GM19238 (cell line): ENCODE measurements around the gene HOXD4.

Experiments
- DNase-seq: peaks from one replicate; pipeline ENCODE4 v3.0.0; 2011; ENCODE audit warnings: low spot score; ENCODE audit not compliant: insufficient read length

Gene HOXD4

DNA sequence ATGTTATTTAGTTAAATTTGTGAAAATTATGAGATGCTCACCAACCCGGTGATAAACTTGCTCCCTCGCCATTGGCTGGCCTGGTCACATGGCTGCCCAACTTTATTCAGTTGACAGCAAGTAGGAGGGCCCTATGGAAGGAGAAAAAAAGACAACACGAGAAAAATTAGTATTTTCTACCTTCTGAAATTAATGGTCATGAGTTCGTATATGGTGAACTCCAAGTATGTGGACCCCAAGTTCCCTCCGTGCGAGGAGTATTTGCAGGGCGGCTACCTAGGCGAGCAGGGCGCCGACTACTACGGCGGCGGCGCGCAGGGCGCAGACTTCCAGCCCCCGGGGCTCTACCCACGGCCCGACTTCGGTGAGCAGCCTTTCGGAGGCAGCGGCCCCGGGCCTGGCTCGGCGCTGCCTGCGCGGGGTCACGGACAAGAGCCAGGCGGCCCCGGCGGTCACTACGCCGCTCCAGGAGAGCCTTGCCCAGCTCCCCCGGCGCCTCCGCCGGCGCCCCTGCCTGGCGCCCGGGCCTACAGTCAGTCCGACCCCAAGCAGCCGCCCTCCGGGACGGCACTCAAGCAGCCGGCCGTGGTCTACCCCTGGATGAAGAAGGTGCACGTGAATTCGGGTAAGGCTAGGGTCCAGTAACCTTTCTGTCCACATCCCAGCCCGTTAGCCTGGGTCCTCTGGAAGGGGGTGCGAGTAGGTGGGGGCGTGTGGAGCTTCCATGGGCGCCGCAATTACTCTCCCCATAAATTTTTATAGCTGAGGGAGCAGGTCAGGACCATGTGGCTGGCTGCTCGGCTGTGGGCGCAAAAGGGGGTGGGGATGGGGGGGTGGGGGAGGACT lies at the start of gene HOXD4:
Gene HOXD4 (plus strand): TSS at position 109 of the 846 bp plus-strand sequence. CDS start 84 bp downstream, at position 193.
- no peak for DNase-seq

DNA sequence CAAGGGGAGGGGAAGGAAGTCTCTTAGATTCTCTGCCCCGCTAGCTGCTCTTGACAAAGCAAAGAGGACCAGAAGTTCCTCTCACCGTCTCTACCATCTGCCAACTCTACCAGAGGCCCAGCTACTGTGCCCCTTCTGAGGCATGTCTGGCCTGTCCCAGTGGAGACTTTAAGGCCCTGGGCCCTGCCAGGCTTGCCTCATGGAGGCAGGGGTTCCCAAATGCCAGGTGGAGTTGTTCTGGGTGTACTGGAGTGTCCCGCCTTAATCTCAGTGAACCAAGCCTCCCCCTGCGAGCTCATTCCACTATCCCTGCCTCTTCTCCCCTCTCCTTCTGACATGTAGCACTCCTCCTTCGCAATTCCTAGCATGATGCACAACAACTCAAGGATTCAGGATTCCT lies 49.5 kb upstream of the HOXD4 start:
- no peak for DNase-seq

DNA sequence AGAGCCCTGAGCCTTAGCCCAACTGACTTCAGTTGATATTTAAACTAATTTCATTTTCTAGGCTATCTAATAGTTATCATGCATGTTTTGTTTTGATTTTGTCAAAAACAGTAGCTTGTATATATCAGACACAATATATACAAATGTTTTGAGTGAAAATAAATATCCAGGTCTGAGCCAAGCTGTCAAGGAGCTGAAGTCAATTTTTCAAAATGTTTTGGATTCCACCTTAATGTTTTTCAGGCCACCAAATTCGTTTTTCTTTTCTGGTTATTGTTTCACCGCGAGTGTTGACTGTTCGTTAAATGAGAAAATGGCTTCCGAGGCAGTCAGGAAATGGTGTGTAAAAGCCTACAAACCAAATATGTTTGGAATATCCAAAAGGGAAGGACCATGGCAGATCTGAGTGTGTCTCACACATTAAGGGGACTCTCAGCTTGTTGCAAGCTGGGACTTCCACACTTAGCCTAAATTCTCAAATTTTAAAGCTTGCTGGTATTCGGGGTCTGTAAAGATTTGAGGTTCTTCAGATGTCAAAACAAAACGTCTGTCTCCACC lies 49.0 kb upstream of the HOXD4 start:
- no peak for DNase-seq

DNA sequence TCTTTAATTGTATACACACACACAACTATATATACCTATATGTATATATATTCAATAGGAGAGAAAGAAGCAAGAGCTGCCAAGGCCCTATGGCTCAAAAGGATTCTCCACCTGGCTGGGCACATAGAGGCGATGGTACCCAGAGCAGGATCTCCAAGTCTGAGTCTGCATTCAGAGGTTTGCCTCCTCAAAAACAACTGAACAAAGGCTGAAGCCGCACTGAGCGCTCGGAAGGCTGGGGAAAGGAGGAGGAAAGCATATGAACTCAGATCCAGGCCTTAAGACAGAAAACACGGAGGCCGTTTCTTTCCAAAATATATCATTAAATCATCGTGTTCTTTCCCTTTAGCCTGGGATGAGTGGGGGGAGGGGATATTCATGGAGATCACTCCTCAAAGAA lies 48.2 kb upstream of the HOXD4 start:
- no peak for DNase-seq

DNA sequence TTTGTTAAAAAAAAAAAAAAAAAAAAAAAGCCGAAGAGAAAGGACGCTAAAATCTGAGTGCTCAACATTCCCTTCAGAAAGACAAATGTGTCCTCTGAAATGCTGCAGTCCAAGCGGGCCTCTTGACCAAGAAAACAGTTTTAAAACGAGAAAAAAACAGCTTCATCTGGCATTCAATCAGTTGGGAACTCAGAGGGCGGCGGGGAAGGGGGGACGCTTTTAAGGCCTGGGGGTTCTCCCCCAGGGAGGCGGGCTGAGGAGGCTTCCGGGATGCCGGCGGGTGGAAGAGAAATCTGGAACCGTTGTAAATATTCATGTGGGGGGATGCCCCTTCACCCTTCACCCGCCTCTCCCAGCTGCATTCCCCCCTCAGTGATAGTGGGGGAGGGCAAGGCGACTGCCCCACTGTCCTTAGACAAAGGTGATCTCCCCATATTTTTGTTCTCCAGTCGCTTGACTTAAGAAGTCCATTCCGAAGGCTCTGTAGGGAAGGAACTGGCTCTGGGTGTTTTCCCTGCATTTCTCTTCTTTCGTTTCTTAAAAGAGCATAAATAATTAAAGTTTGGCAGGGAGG lies 47.5 kb upstream of the HOXD4 start:
- no peak for DNase-seq

DNA sequence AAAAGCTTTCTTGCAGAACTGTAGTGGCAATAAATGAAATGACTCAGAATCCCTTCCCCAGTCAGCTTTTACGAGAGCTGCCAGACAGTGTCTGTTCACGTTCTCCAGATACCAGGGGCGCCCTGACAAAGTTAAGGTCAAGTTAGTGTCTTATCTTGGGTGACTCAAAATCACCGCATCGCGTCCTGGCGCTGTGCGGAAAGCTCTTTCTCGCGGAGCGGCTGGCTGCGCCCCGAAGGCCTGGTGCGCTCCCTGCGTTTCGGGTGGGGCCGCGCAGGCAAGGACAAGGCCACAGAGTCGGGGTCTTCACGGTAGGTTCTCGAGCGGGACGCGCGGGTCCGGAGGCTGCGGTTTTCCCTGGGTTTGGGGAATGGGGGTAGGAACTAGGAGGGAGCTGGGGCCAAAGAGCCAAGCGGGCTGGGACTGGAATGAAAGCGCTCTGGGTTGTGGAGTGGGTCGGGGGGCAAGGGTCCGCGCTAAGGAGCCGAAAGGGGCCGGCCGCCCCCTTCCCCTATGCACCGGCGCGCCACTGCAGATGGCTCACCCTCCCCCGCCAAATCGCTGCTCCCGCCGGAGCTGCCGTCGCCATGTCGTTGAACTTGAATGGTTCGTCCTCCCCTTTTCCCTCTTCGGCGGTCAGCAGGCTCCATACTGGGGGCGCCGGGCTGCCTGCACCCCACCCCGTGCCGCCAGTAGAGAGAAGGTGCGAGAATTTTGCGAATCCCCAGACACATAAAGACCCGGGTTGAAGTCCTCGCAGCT lies 46.9 kb upstream of the HOXD4 start:
- DNase-seq: no peak

DNA sequence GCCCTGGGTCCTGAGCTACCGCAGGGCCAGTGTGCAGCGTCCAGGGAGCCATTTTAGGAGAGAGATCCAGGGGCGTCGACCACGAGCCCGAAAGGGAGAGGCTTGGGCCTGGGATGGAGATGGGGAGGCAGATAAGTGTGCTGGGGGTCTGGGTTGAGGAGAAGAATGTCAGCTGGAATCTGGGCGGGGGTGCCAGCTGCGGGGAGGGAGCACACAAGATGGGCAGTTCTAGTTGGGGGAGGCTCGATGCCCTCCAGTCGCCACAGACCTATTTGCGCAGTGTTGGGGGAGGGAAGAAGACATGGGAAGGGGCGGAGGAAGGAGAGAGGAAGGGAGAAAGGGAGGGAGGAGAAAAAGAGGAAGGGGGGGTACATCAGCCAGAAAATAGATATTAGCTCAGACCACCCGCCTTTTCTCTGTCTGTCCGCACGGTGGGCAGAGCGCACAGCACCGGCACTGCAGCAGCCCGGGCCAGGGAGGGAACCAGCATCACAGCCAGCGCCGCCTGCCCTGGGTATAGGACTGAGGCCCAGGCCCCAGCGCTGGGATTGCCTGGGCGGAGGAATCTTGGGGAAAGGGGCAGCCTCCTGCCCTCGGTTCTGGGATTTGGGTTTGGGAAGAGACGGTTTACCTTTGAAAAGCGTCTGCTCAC lies 46.1 kb upstream of the HOXD4 start:
- no peak for DNase-seq

DNA sequence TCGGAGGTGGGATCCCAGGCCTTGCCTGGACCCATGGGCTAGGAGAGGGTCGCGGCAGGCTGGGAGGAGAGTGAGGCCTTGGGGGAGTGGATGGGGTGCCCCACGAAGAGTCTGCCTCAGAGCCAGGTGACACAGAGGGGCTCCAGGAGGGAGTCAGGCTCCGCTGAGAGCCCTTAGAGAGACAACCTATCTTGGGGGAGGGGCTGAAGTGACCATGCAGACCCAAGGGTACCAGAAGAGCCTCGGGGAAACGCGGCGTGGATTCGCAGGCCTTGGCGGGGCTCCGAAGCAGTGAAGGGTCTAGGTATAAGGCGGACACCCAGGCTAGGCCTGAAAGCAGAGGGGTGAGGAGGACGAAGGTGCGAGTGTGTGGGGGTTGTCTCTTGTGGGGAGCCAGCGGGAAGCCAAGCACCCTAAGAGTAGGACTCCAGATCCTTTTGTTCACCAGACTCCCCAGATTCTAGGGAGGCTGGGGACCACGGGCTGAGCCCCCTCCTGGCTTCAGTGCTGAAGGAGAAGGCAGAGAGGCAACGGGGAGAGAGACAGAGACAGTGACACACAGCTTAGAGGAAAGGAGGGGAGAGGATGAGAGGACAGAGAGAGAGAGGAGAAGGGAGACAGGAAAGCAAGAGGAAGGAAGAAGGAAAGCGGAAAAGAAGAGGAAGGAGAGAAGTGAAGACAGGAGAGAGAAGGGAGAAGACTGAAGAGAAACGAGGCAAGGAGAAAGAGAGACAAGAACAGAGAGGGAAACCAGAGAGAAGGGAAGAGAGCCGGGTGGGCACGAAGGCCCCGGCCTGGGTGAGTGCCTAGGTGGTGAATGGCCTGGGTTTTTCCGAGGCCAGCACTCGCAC lies 45.4 kb upstream of the HOXD4 start:
- DNase-seq: no peak

DNA sequence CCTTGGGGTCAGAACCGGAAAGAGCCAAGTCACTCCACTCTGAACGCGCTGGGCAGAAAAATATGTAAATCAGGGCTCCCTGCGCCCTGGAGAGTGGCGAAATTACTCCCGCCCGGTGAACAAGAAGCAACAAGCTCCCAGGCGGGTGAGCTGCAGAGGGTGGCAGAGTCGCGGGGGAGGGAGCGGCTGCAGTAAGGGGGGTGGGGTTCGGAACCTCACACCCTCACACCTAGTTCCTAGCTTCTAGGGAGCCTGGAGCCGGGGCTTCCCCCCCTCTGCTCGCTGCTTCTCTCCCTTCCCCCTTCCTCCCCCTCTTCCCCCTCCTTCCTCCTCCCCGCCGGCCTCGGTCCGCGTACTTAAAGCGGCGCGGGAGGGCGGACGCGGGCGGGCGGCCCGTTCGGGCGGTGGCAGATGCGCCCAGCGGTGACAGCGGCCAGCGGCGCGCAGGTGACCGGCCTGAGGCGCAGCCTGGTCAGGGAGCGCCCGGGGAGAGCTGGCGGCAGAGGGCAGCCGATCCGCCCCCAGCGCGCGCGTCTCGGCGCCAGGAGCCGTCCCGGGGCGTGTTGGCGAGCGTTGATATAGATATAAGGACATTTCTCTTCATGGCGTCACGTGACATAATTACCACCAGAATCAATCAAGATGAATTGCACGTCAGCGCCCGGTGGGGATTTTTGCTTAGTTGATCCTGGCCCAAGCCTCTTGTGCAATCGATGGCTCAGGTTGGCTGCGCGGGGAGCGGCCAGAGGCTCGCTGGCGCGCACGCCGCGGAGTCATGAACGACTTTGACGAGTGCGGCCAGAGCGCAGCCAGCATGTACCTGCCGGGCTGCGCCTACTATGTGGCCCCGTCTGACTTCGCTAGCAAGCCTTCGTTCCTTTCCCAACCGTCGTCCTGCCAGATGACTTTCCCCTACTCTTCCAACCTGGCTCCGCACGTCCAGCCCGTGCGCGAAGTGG lies 44.5 kb upstream of the HOXD4 start, which contains the start of gene HOXD11:
Gene HOXD11 (plus strand): TSS at position 700 of the 959 bp plus-strand sequence. CDS start 76 bp downstream, at position 776.
- DNase-seq: no peak

DNA sequence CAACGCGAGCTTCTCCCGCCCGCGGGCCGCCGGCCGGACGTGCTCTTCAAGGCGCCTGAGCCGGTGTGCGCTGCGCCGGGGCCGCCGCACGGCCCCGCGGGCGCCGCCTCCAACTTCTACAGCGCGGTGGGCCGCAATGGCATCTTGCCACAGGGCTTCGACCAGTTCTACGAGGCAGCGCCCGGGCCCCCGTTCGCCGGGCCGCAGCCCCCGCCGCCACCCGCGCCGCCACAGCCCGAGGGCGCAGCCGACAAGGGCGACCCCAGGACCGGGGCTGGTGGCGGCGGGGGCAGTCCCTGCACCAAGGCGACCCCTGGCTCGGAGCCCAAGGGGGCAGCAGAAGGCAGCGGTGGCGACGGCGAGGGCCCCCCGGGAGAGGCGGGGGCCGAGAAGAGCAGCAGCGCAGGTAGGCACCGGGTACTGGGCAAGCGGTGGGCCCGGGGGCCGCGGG lies 43.6 kb upstream of the HOXD4 start:
- no peak for DNase-seq

DNA sequence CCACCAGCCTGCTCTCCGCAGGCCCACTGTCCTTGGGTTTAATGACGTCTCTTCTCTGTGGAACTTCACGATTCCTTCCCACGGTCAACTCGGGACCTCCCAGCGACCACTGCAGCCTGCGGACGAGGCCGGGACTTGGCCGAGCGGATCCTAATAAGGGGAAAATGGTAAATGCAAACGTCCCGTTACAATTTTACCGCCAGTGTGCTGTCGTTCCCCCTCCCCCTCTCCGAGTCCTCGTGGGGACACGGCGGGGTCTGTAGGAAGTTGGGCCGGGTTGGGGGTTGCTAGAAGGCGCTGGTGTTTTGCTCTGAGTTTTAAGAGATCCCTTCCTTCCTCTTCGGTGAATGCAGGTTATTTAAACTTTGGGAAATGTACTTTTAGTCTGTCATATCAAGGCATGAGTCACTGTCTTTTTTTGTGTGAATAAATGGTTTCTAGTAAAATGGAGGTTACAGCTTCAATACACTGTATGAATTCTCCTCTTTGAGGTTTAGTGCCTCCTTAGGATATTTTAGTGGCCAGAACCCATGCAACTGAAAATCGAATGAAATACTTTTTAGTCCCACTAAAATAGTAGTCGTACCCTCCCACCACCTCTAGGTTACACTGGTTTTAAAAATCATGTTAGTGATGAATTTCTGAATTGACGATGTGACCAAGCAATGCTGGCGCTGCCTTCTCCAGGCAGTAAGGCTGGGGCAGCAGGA lies 42.0 kb upstream of the HOXD4 start:
- no peak for DNase-seq

DNA sequence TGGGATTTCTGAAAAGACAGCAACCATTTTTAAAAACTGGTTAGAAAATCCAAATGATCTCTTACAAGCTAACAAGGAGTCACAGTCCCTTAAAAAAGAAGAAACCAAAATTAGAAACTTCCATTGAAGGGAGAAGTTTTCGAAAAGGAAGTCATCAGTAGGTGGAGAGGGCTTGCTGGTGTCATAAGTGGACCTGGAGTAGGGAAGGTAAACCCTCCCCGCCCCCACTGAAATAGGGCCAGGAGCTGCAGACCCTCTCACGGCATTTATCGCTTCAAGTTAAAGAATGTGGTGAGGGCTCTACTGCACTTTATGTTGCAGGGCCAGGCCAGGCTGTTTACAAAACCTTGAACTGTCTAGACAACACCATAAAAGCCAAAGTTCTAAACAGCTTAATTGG lies 41.4 kb upstream of the HOXD4 start:
- DNase-seq: no peak

DNA sequence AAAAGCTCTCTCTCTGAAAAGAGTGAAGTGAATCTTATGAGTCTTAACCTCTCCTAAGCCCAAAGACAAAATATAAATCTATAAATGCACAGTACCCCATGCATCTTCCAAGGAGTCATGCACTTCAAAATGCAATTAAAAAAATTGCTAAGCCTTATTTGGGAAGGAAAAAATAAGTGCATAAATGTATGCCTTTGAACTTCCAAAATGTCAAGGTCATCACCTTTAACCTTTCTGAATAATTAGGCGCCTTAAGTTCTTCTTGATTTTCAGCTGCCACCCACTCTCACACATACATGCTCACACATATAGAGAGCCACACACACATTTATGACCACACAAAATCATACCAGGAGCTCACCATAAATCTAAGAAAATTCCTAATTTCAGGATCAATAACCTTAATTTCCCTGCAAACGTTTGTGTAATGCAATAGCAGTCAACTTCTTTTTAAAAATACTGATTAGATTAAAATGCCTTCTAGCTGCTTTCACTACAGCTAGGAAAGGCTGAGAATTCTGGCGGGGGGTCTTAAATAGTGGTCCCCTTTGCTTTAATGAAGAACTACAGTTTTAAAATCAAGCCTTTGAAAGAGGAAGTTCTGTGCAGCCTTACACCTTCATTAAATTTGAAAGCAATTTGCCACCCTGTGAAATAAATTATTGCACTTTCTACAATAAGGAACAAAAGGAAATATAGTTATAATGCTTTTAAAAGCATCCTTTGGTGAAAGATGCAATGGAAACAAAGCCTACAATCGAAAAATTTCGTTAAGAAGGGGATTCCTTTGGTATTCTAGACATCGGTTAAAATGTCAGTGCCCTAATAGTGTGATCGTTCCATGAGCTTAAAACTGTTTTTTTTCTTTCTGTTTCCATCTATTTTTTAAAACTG lies 40.7 kb upstream of the HOXD4 start:
- no peak for DNase-seq

DNA sequence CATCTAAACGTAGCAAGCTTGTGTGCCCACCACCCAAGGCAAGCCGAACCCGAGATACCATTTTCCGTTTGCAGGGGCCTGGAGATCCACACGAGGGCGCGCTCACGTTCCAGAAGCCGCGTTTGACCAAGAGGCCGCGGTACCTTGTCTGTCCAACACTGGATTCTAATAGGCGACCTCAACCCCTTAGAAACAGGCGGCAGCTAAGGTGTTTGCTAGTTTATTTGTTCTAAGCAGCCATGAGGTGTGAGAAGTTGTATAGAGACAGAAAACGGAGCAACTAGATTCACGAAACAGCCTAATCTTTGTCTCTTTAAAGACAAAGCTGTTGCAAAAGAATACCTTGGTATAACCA lies 40.1 kb upstream of the HOXD4 start:
- DNase-seq: no peak

DNA sequence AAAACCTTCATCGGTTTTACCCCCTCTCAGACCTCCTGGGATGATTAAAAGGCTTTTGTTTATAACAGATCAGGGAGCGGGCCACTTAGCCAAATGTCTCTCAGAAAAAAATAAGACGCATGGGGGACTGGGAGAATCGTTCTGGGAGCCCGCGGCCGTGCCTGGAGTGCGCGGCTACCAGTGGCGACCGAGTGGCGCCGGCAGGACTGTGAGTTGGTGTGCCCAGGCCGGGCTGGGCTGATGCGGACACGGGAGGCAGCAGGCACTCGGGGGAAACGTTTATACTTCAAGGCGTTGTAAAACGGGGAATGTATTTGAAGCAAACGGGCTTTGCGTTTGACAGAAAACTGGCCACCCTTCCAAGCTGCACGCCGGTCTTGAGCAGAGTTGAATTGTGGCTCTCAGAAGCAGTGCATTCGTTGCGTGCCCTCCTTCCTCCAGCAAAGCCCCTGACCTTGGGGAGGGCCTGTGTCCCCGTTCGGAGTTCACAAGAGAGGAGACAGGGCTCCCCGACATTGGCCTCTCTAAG lies 39.4 kb upstream of the HOXD4 start:
- DNase-seq: no peak

DNA sequence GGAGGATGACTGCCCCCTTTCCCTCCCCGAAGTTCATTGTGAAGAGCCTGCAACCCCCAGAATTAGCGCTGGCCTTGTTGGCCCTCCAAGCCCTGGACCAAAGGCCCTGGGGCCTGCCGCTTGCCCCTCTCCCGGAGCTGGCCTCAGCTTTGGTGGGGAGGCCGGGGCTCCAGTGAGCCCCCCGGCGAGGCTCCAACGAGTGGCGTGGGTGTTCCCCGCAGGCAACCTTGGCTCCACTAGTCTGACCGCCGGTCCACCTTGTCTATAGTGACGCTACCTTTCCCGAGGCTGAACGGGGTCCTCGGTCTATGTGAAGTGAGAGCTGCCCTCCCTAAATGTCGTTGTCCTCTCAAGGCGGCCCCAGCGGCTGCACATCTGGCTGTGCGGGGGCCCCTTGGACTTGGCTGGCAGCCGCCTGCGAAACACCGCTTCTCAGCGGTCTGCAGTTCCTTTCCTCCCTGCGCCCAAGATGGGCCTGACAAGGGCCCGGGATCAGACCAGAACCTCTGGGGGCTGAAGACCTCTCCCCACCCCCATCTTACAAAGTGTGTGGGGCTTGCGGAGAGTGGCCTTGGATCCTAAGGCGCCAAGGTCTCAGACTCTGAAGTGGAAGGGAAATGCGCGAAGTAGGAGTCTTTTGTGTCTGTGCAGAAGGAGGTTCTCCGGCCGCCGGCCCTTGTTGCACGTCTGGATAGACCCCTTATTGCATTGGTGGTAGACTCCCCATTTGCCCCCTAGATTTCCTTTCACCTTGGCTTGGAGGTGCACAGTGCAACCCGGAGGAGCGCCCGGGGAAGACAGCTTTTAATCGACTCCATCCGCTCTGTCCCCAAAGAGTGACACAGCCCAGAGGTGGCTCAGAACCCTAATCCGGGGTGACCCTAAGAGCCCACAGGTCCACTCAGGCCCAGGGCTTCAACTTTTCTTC lies 38.7 kb upstream of the HOXD4 start:
- no peak for DNase-seq
